ENCODE results near the gene ZIK1. TPM values are rescaled to one million over a fixed set of nuclear protein-coding genes. Genes with fewer than 3 reads are reported as not detected.
A peak's percentile ranks its signal among the peaks of the same experiment; 100 is the strongest.

ZIK1 gene
- total and polyA plus RNA-seq, 9 of the 15 experiments (the other 6 are each of a cell fraction or from before 2014, with no cell fraction given): 0.03 to 0.42 (median 0.15) TPM; not detected in 1

GRCh38 chr19:57559404-57560025, 24.4 kb upstream of the ZIK1 start, which contains the start of gene ZNF550 (continued):
- peak; percentile 90 for TF ChIP-seq CREB1 (IDR thresholded peaks at IDR 0.05)
- peak; percentile 92 for TF ChIP-seq CREB1 (CRISPR knock-in tag; IDR thresholded peaks at IDR 0.05)
- no peak for TF ChIP-seq ZNF511 (CRISPR knock-in tag; IDR thresholded peaks at IDR 0.05)

GRCh38 chr19:57560049-57560491, 23.9 kb upstream of the ZIK1 start:
- peak in 1 of 2 experiments; percentile 2 for TF ChIP-seq E2F6 (IDR thresholded peaks at IDR 0.05; ENCODE audit: borderline replicate concordance in 1 of 2, extremely low read depth in 1 of 2, insufficient read depth in 1 of 2, insufficient read length in 1 of 2, low read depth in 1 of 2, low read length in 1 of 2, poor library complexity in 1 of 2, severe bottlenecking in 1 of 2)
- no peak for TF ChIP-seq ATF4 (CRISPR knock-in tag; IDR thresholded peaks at IDR 0.05)
- TF ChIP-seq TGIF2 (CRISPR knock-in tag; IDR thresholded peaks at IDR 0.05): no peak
- TF ChIP-seq NRF1 (conservative IDR thresholded peaks at IDR 0.05 in 1 of 2, IDR thresholded peaks at IDR 0.05 in 1 of 2): 0 out of 4 replicates have a peak, but pooled peaks of 1 of the 2 experiments have one; percentile 5
- TF ChIP-seq GABPA (tag; conservative IDR thresholded peaks at IDR 0.05; ENCODE audit: low read depth): peak; percentile 56
- TF ChIP-seq STAT5A (IDR thresholded peaks at IDR 0.05; ENCODE audit: borderline replicate concordance, low read length): no peak
- no peak for TF ChIP-seq IFI16 (CRISPR knock-in tag; IDR thresholded peaks at IDR 0.05)
- TF ChIP-seq HMGN3 (IDR thresholded peaks at IDR 0.05; ENCODE audit: borderline replicate concordance, extremely low read depth, insufficient read length, low read depth, low read length): no peak
- TF ChIP-seq MAFF (IDR thresholded peaks at IDR 0.05; ENCODE audit: low read length): no peak
- TF ChIP-seq ZNF124 (CRISPR knock-in tag; IDR thresholded peaks at IDR 0.05): no peak
- 0 out of 2 replicates have a peak, but pooled peaks have one; percentile 10 for TF ChIP-seq KLF1 (tag; IDR thresholded peaks at IDR 0.05)
- 0 out of 2 replicates have a peak, but pooled peaks cover 2% of the 10 kb centered on the region for H3K9me3 ChIP-seq (replicated peaks; ENCODE audit: control insufficient read depth, insufficient read depth, low read depth, low read length)
- H3K9me1 ChIP-seq (ENCODE audit: control insufficient read depth, insufficient read depth, low read length): no peaks in the 10 kb centered on the region
- WGBS (ENCODE audit: insufficient coverage, low coverage, missing lambda C conversion rate): 16% methylated on average over 23 of the region's 23 CpGs
- peaks cover 20% of the 10 kb centered on the region for H3K79me2 ChIP-seq (ENCODE audit: control insufficient read depth, insufficient read depth, low read length)
- peak overlapping the region in 1 of 2 experiments; percentile 69; a peak in 1 of 4 replicates for H3K9ac ChIP-seq (ENCODE audit: insufficient read depth in 1 of 2, low read depth in 2 of 2, low read length in 2 of 2)
- peak overlapping the region; percentile 94 for H2AFZ ChIP-seq (ENCODE audit: low read depth, low read length)
- in situ Hi-C loops (cut with MboI) (no loop called here), intact Hi-C loops (cut with micrococcal nuclease) (no loop called here)
- no peaks in the 10 kb centered on the region for H4K20me1 ChIP-seq (replicated peaks; ENCODE audit: control insufficient read depth, insufficient read depth, low read length)
- ChIA-PET POLR2A (no interaction called here), CTCF (ENCODE audit: low intra/inter-chr PET ratio) (no interaction called here)
- peaks cover 11% of the 10 kb centered on the region; the same call in 2 of the 3 replicates for H3K36me3 ChIP-seq (ENCODE audit: control insufficient read depth, insufficient read depth, low read length)
- no peak for FAIRE-seq
- peak overlapping the region; percentile 88 for H3K4me3 ChIP-seq
- peaks cover 0 to 11% of the 10 kb centered on the region in 2 experiments; a peak in 2 of 5 replicates for H3K4me1 ChIP-seq (replicated peaks in 1 of 2; ENCODE audit: control insufficient read depth in 2 of 2, insufficient read depth in 2 of 2, low read length in 2 of 2)
- peak overlapping the region; percentile 71 for H3K4me2 ChIP-seq (ENCODE audit: insufficient read depth, low read length)
- ATAC-seq: no peak
- H3K27me3 ChIP-seq (ENCODE audit: control insufficient read depth in 2 of 2, insufficient read depth in 2 of 2, low read length in 2 of 2): no peaks in the 10 kb centered on the region; a peak in 1 of 5 replicates
- BruUV-seq (replicated peaks): no TSS peak
- DNase-seq (ENCODE audit: extremely low read depth in 1 of 4, low spot score in 3 of 4): no peak
- peak overlapping the region; percentile 25; the same call in 1 of the 3 replicates for H3K27ac ChIP-seq (ENCODE audit: extremely low read depth, low read depth, low read length)

Data from K562 (cell line).